HG02884 (cell line): ENCODE results near the gene CASZ1.

ENCODE experiments used
- ATAC-seq: cut with Tn5 transposase; IDR thresholded peaks from one replicate; pipeline ENCODE4 v1.9.1; 2021; ENCODE audit warnings: mild to moderate bottlenecking, moderate library complexity; ENCODE audit not compliant: unreplicated experiment

The CASZ1 gene

DNA sequence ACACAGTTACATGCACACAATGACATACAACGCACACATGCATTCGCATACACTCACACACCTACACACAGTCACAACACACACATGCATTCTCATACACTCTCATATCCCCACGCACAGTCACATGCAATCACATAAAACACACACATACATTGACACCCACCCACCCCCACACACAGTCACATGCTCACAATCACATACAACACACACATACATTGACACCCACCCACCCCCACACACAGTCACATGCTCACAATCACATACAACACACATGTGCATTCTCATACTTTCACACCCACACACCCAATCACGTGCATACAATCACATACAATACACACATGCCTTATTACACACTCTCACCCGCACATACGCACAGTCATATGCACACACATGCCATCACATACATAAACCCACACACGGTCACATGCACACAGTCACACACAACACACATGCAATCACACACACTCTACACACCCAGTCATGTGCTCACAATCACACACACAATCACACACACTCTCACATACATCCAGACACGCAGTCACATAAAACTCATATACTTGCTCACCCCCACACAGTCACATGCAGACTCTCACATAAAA is 134.3 kb downstream of the CASZ1 start:
- ATAC-seq: no peak

DNA sequence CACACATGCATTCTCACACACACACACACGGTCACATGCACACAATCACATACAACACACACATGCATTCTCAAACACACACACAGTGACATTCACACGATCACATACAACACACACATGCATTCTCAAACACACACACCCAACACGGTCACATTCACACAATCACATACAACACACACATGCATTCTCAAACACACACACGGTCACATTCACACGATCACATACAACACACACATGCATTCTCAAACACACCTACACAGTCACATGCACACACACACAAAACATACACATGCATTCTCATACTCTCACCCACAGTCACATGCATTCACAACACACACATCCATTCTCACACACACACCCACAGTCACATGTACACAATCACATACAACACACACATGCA is 135.0 kb downstream of the CASZ1 start:
- ATAC-seq: no peak

DNA sequence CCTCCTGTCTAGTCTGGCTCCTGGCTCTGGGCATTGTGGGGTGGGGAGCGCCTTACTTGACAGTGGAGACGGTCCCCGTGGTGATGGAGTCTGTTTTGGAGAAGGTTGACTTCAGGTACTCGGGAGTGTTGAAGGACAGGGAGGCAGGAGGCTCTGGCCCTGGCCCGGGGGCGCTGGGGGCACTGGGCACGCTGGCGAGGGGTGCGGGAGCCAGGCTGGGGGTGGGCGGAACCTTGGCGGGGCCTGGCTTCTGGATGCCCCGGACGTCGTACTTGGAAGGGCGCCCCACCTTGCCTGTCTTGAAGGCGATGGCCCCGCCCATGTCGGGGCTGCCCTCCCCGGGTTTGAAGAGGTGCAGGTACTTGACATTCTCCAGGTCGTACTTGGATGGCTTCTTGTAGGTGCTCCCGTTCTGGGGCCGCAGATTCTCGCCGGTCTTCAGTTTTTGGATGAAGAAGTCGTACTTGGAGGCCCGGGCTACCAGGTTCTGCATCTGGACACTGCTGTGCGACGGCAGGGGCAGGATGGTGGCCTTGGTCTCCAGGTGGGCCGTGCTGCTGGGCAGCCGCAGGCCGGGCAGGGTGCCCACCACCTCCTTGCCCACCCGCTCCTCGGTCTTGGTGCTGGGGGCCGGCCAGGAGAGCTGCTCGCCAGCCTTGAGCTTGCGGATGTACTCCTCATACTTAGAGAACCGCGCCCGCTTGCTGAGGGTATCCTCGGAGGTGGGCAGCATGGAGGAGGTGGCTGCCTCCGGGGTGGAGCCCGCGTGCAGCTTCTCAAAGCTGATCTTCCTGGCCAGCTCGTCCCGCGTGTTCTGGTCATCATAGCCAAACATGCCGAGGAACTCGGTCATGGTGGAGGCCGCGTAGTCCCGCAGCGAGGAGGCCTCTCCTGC is 136.6 kb downstream of the CASZ1 start:
- ATAC-seq: no peak

DNA sequence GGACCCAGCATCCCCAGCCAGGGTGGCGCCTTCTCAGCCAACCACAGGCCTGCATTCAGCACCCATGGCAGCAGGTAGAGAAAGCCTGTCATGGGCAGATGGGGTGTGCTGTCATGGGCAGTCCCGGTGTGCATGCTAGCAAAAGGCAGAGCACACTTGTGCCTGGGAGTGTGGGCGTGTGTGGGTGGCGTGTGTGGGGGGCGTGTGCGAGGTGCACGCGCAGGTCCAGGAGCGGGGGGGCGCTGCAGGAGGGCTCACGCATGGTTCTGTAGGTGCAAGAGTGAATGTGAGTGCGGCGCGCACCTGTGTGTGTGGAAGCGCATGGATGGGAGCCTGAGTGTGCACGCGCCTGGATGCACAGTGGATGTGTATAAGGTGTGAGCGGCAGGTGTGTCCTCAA is 137.2 kb downstream of the CASZ1 start:
- no peak for ATAC-seq

DNA sequence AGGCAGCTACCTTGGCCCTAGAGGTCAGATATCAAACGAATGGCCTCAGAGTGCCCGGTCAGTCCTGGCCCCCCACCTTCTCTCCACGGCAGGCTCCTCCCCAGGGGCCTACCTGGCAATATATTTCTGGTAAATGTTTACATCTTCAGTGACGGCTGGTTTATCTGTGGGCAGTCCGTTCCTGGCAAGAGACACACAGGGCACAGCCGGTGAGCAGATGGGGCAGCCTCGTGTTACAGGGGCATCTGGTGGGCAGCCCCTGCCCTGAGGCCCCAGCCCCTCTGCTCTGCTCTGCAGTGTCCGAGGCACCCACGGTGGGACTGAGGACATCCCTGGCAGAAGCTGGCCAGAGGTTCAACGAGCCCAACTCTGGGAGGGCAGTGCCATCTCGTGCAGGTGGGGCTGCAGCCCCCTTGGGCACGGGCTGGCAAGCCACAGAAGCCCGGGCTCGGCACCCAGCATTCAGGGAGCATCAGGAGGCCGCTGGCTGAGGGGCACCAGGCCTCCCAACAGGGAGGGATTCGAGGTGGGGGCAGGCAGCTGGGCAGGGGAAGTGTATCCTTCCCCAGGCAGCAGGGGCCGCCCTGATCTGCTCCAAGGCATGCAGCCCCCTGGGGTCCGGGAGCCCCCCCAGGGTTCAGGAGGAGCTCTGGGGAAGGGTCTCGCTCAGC is 137.9 kb downstream of the CASZ1 start:
- ATAC-seq: no peak

DNA sequence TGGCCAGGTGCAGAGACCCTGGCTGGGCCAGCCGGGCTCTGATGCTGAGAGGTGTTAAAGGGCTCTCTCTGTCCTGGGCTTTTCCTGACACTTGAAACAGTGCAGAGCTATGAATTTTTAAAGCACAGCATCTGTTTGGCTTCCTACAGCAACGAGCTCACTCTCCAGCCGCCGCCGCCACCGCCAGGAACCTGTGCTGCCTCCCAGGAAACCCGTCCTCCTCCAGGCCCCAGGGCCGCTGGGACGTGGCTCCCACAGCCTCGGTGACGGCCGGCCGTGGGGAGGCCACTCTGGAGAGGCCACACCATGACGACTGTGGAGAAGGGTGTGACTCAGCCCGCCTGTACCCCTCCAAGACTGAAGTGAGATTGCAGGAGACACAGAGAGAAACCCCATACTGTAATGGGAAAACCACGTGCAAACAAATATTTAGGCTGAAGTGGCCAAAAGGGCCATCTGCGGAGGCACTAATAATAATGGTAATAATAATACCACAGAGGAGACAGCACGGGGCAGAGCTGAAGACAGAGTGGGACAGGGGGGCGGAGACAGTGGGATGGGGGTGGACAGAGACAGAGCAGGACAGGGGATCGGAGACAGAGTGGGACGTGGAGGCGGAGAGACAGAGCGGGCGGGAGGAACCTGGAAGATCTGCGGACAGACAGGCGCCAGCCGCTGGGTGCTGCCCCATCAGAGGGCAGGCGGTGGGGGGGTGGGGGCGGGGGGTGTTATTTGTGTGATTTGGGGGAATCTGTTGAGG is 139.2 kb downstream of the CASZ1 start:
- ATAC-seq: no peak

DNA sequence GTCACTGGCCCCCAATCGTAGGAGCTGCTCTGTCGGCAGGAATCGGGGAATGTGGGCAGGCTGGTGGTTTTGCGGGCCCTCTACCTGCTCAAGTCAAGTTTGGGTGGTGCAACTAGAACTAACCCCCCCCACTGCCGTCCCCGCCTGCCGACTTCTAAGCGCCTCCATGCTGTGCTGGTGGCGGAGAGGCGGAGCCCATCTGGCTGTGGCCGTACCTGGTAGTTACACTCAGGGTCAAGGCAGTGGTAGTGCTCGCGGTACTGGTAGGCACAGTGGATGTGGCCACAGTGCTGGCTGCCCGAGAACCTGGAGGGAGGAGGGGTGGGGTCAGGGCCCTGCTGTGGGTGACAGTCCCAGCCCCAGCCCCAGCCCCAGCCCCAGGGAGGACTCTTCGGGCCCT is 140.0 kb downstream of the CASZ1 start:
- ATAC-seq: no peak

DNA sequence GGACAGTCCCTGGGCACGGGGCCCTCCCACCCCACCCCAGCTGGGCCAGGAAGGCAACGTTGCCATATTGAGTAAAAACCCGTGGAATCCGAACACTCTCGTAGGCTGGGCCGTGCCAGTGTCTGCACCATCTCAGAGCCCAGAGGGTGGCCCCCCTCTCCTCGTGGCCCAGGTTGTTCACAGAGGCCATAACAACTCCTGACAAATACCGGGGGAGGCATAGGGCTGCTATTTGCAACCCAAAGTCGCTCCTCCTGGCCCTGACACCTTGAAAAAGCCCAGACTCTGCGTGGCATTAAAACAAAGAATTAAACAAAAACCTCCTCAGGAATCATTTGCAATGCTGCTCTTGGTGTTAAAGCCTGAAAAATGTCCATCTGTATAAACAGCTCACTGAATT is 141.4 kb downstream of the CASZ1 start:
- no peak for ATAC-seq

DNA sequence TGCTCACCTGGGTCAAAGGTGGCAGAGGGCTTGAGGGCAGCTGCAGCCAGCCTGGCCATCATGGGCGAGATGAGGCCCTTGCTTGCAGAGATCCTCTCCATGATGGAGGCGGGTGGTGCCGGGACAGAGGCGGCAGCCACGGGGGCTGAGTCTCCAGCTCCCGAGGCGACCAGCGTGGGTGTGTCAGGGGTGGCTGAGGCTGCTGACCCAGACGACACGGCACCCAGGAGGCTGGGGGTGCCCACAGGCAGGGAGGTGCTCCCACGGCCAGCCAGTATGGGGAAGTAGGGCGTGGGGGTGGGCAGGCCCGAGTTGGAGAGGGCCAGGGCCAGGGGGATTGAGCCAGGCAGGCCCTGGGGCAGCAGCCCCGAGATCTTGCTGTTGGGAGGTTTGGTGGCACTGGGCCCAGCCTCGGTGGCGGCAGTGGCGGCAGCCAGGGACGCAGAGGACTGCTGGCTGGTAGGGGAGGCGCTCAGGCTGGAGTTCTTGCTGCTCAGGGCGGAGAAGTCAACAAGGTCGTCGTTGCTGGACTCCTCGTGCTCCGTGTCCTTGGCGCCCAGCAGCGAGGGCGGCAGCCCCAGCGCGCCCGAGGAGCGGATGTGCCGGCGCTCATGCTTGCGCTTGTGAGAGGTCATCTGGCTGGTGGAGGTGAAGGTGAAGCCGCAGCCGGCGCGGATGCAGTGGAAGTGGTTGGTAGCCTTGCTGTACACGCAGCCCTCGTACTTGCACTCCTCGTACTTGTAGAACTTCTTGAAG is 142.9 kb downstream of the CASZ1 start:
- ATAC-seq: no peak

DNA sequence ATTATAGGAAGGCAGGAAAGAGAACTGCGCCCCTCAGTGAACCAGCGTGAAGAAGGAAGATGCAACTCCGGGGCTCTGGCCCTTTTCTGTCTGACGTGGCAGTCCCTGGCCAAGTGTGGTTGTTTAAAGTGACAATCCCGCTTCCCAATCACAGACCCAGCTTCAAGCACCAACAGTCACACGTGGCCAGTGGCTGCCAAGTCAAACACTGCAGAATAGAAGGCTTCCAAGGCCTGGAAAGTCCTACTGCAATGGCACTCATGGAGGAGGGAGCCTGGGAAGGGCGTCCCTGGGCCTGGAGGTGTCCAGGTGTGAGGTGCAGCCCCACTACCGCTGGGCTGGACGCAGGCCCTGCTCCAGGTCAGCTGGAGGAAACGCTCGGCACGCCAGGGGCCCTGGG is 143.8 kb downstream of the CASZ1 start:
- ATAC-seq: no peak

DNA sequence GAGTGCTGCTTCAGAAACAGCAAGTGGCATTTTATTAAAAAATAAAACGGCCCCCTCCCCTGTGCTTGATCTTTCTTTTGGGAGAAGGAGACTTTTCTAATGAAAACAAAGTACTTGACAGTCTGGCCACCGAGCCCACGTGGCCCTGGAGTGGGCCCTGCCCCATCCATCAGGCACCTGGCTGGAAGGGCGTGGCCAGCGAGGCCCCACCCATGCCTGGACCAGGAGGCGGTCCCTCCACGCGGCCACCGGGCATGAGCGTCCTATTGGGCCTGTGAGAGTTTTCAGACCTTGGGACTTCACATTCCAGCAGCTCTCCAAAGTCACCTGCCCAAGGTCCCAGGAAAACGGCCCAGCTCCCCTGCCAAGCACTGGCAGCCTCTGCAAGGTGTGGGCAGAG is 144.7 kb downstream of the CASZ1 start:
- no peak for ATAC-seq

DNA sequence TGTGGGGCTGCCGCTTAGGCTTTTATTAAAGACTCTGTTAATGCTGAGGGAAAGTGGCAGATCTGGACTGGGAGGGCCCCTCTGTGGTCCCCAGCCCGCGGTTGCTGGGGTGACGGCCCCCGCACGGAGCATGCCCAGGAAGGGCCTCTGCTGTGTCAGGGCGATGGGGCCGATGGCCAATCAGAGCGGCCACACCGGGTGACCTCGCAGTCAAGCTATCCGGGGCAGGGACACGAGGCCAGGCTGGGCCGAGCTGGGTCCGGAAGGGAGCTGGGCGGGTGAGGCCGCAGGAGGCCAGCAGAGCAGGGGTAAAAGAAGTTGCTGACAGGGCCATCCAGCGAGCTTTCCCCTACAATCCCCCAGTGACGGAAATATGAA is 145.1 kb downstream of the CASZ1 start:
- ATAC-seq: no peak

DNA sequence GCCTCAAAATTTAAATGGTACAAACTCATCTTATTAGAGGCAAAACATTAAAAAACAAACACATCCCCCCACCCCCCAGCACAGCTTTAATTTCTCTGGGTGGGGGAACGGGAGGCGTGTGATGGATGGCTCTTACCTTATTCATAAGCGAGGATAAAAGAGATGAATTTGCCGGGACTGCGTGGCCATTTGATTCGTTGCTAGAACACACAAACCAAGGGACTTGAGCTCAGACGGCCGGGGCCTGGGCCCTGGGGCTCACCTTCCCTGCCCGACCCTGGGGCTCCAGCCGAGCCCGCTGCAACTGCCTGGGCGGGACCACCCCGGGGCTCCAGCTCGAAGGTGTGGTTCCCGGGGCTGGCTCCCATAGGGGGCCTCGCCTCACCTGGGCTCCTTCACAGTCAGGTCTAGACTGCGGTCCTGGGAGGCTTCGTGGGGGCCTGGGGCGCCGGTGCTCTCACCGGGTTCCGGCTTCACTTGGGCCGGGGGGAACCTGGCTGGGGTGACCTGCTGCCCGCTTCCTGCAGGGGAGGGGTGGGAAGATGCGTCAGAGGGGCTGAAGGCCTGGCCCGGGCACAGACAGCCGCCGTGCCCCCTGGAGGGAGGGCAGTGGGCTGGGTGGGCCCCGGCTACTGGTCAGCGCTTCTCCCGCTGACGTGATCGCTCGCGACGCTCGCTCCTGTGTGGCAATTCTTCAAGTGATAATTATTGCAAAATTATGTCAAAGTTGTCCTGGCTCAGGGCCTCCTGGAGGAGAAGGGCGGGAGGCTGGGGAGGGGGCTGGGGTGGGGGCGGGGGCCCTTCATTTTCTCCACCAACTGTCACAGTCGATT is 145.7 kb downstream of the CASZ1 start:
- ATAC-seq: no peak

DNA sequence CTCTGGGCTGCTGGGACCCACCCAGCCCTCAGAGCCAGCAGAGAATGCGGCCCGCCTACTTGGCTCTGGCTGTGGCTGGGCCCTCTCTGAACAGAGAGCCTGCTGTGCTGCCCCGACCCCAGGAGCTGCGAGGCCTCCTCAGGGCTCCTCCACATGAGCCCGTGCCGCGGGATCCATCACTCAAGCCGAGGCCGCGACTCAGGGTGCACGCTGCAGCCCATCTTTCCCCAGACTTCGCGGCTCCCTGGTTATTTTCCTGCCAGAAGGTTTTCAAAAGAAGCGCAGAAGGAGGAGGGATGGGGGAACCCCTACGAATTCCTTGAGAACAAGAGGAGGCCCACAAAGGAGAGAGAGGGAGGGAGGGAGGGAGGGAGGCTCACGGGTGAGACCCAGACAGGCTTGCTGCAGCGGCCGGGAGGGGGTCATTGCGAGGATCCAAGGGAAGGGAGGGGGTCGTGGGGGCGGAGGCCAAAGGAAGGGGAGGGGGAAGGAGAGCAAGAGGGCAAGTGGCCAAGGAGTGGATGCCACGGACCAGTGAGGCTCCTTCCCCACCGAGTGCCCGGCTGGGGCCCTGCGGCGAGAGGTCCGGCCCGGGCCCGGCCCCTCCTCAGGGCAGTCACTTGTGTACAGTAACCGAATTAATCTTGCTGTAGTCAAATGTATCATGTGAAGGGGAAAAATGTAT is 146.8 kb downstream of the CASZ1 start:
- no peak for ATAC-seq

DNA sequence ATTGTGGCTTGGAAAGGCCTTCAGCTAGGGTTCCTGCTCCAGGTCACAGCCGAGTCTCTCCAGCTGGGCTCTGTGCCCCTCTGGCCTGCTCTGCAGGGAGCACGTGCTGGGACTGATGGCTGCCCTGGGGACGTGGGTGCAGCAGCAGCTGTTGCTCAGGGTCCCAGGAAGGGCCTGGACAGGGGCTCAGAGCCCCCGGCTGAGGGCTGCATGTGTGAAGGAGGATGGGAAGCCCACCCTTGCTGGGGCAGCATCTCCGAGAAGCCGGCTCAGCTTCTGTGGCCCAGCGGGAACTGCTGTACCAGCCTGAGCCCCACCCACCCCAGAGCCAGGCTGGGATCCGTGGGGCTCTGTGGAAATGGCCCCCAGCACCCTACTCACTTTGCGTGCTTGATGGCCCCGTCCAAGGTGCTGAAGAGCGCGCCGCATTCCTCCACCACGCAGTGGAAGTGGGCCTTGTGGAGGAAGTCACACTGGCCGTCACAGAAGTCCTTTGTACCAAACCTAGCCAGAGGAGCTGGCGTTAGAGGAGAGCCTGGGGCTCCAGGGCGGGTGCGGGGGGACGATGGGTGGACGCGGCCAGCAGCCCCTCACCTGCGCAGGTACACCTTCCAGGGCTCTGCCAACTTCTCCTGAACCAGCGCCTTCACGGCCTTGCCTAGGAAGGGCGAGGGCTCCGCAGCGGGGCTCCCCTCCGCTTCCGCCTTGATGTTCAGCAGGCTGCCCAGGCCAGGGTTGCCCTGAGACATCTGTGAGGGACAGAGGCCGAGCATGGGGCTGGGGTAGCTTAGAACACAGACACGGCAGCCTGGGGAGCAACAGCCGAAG is 147.5 kb downstream of the CASZ1 start:
- no peak for ATAC-seq

DNA sequence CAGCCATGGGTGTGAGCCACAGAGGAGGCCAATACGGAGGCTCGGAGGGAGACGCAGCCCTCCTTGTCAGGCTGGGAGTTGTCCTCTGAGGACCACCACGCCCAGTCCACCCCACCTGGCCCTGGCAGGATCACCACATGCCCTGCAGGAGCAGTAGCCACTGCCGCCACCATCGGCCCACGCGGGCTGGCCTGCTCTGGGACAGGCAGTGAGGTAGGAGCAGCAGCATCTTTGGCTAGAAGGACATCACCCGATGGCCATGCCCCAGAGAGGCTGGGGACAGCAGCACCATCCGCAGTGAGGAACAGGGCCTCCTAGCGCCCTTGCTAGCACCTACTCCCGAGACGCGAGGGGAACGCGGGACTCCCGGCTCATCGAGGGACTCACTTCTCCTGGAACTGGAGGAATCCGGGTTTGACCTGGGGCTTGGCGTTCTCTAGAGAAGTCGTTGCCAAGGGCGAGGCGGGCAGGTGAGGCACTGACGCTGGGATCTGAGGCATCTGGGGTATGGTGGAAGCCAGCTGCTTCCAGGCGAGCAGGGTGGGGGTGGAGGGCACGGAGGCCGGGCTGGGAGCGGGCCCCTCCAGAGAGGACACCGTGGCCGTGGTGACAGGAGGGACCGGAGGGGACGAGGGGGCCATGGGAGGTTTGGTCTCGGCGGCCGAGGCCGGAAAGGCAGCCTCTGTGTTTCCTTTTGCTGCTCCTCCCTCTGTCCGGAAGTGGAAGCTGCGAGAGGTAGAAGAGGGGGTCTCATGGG is 148.9 kb downstream of the CASZ1 start:
- no peak for ATAC-seq

DNA sequence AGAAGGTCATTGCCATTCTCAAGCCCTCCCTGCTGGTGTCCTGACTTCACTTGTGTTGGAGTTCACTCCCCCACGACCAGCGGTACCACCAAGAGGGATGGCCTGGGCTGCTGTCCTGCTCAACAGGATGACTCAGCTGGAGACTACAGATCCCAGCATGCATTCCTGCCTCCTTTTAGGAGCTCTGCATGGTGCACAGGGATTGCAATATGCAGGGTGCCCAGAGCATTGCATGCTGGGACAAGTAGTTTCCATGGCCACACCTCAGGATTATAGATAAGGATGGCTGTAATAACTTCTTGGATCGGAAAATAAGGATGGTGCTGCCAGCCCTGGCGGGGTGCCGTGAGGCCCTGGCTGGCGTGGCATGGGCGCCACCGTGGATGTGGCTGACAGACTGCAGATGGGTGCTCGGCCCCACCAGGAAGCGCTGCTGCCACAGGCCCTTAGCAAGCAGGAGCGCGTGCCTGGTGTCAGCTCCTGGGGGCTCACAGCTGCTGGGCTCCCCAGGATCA is 150.0 kb downstream of the CASZ1 start:
- no peak for ATAC-seq
